GM18502 (cell line): Measurements from ENCODE around the gene TNK1.
"Not testable (repeated sequence)": the region's sequence is repeated elsewhere in the genome, so short reads cannot be mapped to it uniquely, and the experiment has no call there.

Source experiments
- ATAC-seq: cut with Tn5 transposase; IDR thresholded peaks from one replicate; pipeline ENCODE4 v1.9.1; 2021; ENCODE audit warnings: mild to moderate bottlenecking; ENCODE audit not compliant: unreplicated experiment, poor library complexity

Gene TNK1

DNA sequence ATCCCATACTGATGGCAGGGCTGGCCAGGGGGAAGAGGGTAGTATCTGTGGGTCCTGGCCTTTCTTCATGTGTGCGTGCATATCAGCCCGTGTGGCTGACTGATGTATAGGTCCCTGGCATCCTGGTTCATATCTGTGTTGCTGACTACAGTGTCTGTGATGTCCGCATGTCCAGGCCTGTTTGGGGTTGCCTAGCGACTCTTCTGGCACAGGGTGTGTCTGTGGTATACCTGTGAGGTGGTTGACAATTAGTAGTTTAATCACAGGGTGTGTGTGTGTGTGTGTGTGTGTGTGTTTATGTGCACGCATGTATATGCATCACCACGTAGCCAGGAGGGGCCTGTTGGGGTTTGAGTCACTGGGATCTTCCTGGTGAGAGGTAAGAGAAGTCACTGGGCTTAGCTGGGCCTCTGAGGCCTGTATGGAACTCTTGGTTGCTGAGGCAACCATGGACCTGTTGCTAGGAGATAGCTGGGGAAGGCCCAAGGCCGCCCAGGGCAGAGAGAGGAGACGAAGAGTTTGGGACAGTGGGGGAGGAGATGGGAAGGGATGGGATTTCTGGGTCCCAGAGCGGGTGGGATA is 26.5 kb upstream of the TNK1 start:
- no peak for ATAC-seq

GRCh38 chr17:7355053-7355452 is 25.8 kb upstream of the TNK1 start, which contains the start of gene TMEM95:
Gene TMEM95, plus strand, starts transcription at chr17:7355156. Its CDS starts 49 bp downstream, at chr17:7355205.
- no peak for ATAC-seq

GRCh38 chr17:7355573-7355972 is 25.3 kb upstream of the TNK1 start:
- no peak for ATAC-seq

DNA sequence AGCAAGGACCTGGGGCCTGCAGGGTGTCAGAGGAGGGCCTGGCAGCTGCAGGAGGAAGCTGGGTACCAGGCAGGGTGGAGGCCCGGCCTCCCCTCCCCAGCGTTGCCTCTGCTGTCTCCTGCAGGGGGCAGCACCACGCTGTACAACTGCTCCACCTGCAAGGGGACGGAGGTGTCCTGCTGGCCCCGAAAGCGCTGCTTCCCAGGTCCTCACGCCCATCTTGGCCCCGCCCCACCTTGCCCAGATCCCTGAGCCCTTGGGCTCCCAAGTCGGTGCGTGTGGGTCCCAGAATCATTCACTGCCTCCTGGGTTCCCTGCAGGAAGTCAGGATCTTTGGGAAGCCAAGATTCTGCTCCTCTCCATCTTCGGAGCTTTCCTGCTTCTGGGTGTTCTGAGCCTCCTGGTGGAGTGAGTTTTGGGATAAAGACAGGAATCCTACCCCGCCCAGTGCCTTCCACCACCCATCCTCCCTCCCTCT is 24.8 kb upstream of the TNK1 start:
- ATAC-seq, result no peak

DNA sequence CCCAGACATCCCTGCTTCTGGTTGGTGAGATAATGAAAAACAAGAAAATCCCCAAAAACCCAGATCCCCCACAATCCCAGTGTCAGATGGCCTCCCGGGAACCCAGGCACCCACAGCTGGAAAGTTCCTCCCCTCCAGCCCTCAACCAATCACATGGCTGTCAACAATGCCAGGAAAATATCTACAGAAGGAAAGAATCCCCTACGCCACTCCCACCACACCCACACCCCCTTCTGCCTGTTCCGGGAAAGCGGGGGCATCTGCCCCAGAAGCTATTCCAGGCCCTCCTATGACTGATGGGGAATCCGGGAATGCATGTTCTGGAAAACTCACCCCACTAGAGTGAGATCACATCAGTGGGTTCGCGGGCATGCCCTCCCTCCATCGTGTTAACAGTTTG is 24.1 kb upstream of the TNK1 start:
- ATAC-seq, result no peak

- ATAC-seq, result no peak
Measured at GRCh38 chr17:7357381-7357780, 23.5 kb upstream of the TNK1 start.

DNA sequence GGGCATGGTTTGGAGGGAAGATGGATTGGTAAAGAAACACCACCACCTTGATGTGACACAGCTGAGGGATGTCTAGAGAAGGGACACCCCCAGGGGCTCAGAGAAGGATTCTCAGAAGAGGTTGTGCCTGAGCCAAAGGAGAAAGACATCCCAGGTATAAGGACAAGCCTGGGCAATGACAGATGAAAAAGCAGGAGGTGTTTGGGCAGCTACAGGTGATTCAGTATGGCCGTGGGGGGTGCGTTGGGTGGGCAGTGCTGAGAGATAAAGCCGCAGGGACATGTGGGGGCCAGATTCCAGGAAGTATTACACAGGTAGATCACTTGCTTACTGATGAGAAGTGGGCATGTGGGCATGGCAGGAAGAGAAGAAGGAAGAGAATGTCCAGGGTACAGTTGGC is 19.0 kb upstream of the TNK1 start:
- ATAC-seq, result no peak

DNA sequence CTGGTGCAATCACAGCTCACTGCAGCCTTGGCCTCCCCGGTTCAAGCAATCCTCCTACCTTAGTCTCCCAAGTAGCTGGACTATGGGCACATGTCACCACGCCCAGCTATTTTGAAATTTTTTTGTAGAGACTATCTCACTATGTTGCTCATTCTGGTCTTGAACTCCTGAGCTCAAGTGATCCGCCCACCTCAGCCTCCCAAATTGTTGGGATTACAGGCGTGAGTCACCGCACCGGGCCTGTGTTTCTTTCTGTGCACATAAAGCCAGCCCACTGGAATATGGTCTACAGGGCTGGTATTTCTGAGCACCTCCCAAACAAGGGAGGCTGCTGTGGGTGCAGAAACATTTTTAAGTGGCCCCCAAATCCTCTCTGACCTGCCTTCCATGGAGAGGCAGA is 17.6 kb upstream of the TNK1 start:
- ATAC-seq, result no peak

DNA sequence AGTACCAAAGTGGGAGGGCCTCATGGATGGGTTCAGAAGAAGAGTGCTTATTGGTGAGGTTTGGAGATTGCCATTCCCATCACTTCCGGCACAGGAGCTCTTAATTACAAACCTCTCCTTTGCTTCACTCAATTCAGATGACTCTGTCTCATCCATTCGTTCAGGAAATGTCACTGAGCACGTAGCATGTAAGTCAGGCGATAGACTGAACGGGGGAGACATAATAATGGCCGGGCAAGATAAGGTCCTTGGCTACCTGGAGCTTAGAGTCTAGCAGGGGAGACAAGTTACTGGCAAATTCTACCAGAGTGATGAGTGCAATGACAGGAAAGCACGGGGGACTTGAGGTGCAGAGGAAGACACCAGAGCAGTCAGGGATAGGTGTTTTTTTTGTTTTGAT is 14.9 kb upstream of the TNK1 start:
- not testable (repeated sequence) for ATAC-seq

- ATAC-seq, result no peak
Measured at GRCh38 chr17:7367083-7367482, 13.8 kb upstream of the TNK1 start.

DNA sequence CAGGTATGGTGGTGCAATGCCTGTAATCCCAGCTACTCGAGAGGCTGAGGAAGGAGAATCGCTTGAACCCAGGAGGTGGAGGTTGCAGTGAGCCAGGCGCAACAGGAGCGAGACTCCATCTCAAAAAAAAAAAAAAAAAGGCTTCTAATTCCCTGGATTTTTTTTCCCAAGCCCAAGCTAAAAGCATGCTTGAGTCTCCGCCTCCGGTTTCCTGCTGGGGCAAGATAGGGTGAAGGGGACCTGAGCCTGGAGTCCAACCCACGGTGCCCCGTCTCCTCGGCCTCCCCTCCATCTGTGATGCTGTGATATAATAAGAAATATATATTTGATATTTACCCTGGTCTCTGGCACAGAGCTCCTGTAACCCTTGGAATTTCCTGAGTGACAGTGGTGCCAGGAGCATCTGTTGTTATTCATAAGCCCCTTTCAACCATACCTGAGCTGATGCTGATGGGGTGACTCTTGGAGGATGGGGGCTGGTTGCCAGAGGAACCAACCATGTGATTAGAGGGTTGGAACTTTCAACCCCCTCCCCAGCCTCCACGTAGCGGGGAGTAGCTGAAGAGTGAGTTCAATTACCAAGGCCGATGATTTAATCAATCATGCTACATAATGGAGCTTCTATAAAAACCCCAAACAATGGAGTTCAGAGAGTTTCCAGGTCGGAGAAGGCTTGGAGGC is 12.8 kb upstream of the TNK1 start:
- no peak for ATAC-seq

DNA sequence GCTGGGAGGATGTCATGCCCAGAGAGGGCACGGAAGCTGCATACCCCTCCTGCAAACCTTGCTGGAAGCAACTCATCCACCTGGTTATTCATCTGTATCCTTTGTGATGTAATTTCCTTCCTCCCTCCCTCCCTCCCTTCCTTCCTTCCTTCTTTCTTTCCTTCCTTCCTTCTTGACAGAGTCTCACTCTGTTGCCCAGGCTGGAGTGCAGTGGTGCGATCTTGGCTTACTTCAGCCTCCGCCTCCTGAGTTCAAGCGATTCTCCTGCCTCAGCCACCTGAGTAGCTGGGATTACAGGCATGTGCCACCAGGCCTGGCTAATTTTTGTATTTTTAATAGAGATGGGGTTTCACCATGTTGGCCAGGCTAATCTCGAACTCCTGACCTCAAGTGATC is 12.3 kb upstream of the TNK1 start:
- ATAC-seq, result not testable (repeated sequence)

DNA sequence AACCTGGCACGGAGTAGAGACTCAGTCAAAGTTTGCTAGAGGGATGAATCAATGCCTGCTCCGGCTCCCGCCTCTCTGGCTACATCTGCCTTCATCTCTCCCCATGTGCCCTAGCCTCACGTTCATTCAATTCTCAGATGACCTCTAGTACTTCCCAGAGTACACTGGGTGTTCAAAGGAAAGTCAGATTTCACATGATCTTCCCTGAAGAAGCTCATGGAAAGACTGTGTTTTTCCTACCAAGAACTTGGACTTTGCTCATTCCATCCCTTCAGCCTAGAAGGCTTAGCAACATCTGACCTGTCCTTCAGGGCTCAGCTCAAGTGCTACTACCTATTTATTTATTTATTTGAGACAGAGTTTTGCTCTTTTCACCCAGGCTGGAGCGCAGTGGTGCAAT is 11.1 kb upstream of the TNK1 start:
- no peak for ATAC-seq

DNA sequence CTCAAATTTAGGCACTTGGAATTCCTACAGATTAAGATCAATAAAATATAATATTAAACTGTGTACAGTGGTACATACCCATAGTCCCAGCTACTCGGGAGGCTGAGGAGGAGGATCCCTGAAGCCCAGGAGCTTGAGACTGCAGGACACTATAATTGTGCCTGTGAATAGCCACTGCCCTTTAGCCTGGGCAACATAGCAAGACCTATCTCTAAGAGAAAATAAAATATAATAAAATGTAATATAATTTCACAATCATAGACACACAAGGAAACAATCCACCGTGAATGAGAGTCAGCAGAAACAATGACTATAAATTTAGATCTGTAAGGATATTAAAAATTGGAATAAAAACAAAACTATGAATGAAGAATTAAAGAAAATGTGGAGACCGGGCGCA is 10.0 kb upstream of the TNK1 start:
- no peak for ATAC-seq

DNA sequence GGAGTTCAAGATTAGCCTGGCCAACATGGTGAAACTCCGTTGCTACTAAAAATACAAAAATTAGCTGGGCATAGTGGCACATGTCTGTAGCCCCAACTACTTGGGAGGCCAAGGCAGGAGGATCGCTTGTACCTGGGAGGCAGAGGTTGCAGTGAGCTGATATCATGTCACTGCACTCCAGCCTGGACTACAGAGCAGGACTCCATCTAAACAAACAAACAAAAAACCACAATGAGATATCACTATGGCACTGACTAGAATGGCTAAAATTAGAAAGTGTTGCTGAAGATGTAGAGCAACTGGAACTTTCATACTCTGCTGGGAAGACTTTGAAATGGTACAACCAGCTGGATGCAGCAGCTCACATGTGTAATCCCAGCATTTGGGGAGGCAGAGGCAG is 6.5 kb upstream of the TNK1 start:
- no peak for ATAC-seq

GRCh38 chr17:7379134-7379533 is 1.8 kb upstream of the TNK1 start:
- ATAC-seq, result no peak

GRCh38 chr17:7380321-7380720 is 568 bp upstream of the TNK1 start:
- ATAC-seq, result no peak

DNA sequence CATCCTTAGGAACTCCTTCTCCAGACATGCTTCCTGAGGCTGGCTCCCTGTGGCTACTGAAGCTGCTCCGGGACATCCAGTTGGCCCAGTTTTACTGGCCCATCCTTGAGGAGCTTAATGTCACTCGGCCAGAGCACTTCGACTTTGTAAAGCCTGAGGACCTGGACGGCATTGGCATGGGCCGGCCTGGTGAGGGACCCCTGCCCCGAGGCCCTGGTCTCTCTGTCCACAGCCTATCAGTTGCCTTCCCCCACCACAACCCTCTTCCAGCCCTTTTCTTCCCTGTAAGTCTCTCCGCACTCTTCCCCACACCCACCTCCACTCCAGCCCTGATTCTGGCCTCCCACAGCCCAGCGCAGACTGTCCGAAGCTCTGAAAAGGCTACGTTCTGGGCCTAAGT is 2.0 kb downstream of the TNK1 start:
- no peak for ATAC-seq

GRCh38 chr17:7383371-7383741 is 2.5 kb downstream of the TNK1 start:
- no peak for ATAC-seq

DNA sequence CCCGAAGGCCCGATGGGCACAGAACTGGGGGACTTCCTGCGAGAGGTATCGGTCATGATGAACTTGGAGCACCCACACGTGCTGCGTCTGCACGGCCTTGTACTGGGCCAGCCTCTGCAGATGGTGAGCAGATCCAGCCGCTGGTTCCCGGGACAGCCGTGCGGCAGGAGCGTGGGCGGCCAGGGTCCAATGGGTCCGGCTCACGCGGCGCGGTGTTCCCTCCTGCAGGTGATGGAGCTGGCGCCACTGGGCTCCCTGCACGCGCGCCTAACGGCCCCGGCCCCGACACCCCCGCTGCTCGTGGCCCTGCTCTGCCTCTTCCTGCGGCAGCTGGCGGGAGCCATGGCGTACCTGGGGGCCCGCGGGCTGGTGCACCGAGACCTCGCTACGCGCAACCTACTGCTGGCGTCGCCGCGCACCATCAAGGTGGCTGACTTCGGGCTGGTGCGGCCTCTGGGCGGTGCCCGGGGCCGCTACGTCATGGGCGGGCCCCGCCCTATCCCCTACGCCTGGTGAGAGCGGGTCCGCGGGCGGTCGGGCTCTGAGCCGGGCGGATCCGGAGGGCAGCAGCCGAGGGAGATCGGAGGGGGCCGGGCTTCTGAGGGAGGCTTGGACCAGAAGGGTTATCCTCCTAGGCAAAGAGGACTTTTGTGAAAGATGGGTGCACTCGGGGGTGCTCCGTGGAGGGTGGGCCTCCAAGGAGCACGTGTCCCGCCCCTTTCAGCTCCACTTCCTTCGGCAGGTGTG is 3.0 kb downstream of the TNK1 start:
- peak; percentile 85 for ATAC-seq

- ATAC-seq, result no peak
Measured at GRCh38 chr17:7384489-7385081, 3.7 kb downstream of the TNK1 start.
